C4-2B (cell line): Measurements from ENCODE around the gene TRIO.

ENCODE experiments used
- ZFX ChIP-seq: fragments of 450-650 bp; IDR thresholded peaks from 2 replicates; pipeline ENCODE4 v1.6.1; 2017
- TF ChIP-seq, protein P1 (sequence below): fragments of 450-650 bp; conservative IDR thresholded peaks from 2 replicates; pipeline ENCODE4 v1.5.1; 2017; ENCODE audit warnings: mild to moderate bottlenecking

DNA sequence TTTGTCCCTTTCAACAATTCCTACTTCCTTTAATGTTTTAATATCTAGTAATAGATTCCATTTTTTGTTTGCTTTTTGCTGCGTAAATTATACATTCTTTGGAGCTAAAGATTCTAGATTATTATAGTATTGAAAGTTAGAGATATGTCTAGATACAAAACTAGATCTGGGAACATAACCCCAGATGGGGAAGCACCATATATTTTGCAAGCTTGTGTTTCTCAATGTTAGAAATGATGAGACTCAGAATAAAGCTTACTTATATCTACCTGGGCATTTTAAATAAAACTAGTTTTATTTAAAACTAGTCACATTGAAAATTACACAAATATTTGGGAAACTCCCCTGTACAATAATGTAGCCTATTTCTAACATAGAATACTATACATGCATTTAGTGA is 32.2 kb downstream of the TRIO start:
- TF ChIP-seq, protein P1, sequence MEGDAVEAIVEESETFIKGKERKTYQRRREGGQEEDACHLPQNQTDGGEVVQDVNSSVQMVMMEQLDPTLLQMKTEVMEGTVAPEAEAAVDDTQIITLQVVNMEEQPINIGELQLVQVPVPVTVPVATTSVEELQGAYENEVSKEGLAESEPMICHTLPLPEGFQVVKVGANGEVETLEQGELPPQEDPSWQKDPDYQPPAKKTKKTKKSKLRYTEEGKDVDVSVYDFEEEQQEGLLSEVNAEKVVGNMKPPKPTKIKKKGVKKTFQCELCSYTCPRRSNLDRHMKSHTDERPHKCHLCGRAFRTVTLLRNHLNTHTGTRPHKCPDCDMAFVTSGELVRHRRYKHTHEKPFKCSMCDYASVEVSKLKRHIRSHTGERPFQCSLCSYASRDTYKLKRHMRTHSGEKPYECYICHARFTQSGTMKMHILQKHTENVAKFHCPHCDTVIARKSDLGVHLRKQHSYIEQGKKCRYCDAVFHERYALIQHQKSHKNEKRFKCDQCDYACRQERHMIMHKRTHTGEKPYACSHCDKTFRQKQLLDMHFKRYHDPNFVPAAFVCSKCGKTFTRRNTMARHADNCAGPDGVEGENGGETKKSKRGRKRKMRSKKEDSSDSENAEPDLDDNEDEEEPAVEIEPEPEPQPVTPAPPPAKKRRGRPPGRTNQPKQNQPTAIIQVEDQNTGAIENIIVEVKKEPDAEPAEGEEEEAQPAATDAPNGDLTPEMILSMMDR, result no peak
- no peak for TF ChIP-seq ZFX
